Stomach (tissue), 9 donors: ENCODE results near the gene RHO. TPM values are rescaled to one million over a fixed set of nuclear protein-coding genes. Genes with fewer than 3 reads are reported as not detected.

ENCODE experiments used
- DNase-seq, 2 donors: peaks; one replicate each; pipeline versions ENCODE4 v3.0.0 to v3.0.0-alpha.2; 2013 to 2019
- H3K27ac ChIP-seq, 5 donors: fragments of 200-600 bp in 4 of 5; sonication (generic) in 4 of 5; one replicate each; pipeline ENCODE4 v1.5.1; 2013 to 2019; ENCODE audit warnings: mild to moderate bottlenecking in 1 of 5, moderate library complexity in 1 of 5
- H3K27me3 ChIP-seq, 3 donors: fragments of 200-600 bp; sonication (generic); one replicate each; pipeline ENCODE4 v1.5.1; 2017 to 2019; ENCODE audit warnings: mixed run types in 1 of 3
- H3K36me3 ChIP-seq, 4 donors: fragments of 200-600 bp; sonication (generic); 1 replicate in 3 of 4; 2 replicates in 1 of 4; pipeline ENCODE4 v1.5.1; 2016 to 2019
- H3K4me1 ChIP-seq, 4 donors: fragments of 200-600 bp; sonication (generic); one replicate each; pipeline ENCODE4 v1.5.1; 2016 to 2019
- H3K4me3 ChIP-seq, 4 donors: fragments of 200-600 bp; sonication (generic) in 3 of 4; one replicate each; pipeline ENCODE4 v1.5.1; 2016 to 2019; ENCODE audit warnings: mild to moderate bottlenecking in 1 of 4
- H3K9me3 ChIP-seq, 4 donors: fragments of 200-600 bp; sonication (generic); one replicate each; pipeline ENCODE4 v1.5.1; 2016 to 2019
- CTCF ChIP-seq, 7 experiments: fragments of 450-650 bp in 4 of 7; fragments of 200-600 bp in 3 of 7; sonication (generic) in 3 of 7; IDR thresholded peaks; one replicate each; pipeline ENCODE4 v1.5.1; 2016 to 2019; ENCODE audit warnings: antibody characterized with exemption in 7 of 7, control low read depth in 2 of 7, mild to moderate bottlenecking in 1 of 7
- EP300 ChIP-seq: sonication (generic); formaldehyde crosslinking; IDR thresholded peaks from one replicate; pipeline ENCODE4 v1.6.1; 2017; ENCODE audit warnings: antibody characterized with exemption
- POLR2A ChIP-seq, 4 donors: fragments of 450-650 bp; IDR thresholded peaks; one replicate each; pipeline ENCODE4 v1.6.1; 2016; ENCODE audit warnings: antibody characterized with exemption in 4 of 4, control low read depth in 2 of 4, mild to moderate bottlenecking in 1 of 4, moderate library complexity in 1 of 4
- POLR2AphosphoS5 ChIP-seq, 3 donors: sonication (generic); formaldehyde crosslinking; IDR thresholded peaks; one replicate each; pipeline ENCODE4 v1.6.1; 2016; ENCODE audit warnings: antibody characterized with exemption in 3 of 3
- WGBS, 5 donors: extraction: QIAGEN DNeasy Blood & Tissue Kit in 3 of 5; methylation state at CpG; one replicate each; pipeline versions ENCODE4 v1.1.5 to v1.1.7; 2013 to 2018; 5-methylcytosine and 5-hydroxymethylcytosine counted together
- intact Hi-C: fragments of 100-400 bp; cut with DNase I; formaldehyde crosslinking; loops from one replicate; pipeline ENCODE4 v1.15.1; 2023; ENCODE audit warnings: low total_unique reads
- polyA plus RNA-seq, 3 donors: library from polyadenylated mRNA; stranded (reverse); fragments of 200-250 nt; gene quantifications; one replicate each; pipeline ENCODE4 v1.2.3, GENCODE V29; 2013
- total RNA-seq, 5 donors: library from RNA; depleted of rRNA; stranded (reverse); fragments of >200 nt; gene quantifications; one replicate each; pipeline versions ENCODE4 v1.1.0 to v1.2.3, GENCODE V29; 2014 to 2016
- donor health status: healthy with polysubstance abuse.
- donor health status: Bipolar disorder and iron deficiency.
- donor health status: healthy.

Gene RHO
- total and polyA plus RNA-seq, 8 donors: not detected

DNA sequence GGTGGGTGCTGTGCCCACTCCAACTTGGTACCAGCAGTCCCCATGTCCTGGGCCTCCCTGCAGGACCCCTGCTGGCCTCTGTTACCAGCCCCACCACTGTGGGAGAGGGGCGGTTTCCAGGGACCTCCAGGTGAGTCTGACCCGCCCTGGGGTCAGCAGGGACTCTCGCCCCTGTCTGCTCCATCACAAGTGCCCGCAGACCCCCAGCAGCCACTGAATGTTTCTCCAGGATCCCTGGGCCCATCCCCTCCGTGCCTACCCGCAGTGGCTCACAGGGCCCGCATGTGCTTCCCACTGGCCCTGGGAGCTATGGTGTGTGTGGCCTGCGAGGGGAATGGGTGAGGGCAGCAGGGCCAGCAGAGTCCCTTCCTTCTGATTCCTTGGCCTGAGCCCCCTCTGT lies 9.9 kb upstream of the RHO start:
- H3K4me1 ChIP-seq: no peaks in the 10 kb centered on the region
- H3K27me3 ChIP-seq: no peaks in the 10 kb centered on the region
- DNase-seq: no peak
- intact Hi-C loops: no loop called here
- WGBS, 5 donors: 90 to 98% (median 95%) methylated on average over 6 to 8 of the region's 8 CpGs
- H3K36me3 ChIP-seq: peaks cover 14 to 66% (median 56%) of the 10 kb centered on the region in 4 donors
- H3K27ac ChIP-seq: no peak overlapping the region
- no peak overlapping the region for H3K4me3 ChIP-seq
- TF ChIP-seq POLR2A (IDR thresholded peaks at IDR 0.05) (no peak), POLR2AphosphoS5 (IDR thresholded peaks at IDR 0.05) (no peak), CTCF (IDR thresholded peaks at IDR 0.05) (no peak), EP300 (no peak)
- H3K9me3 ChIP-seq: no peaks in the 10 kb centered on the region

- WGBS, 5 donors: 93 to 97% (median 96%) methylated on average over 6 to 10 of the region's 10 CpGs
- Histone ChIP-seq H3K27me3 (no peaks in the 10 kb centered on the region), H3K36me3 (peaks cover 8 to 57% (median 47%) of the 10 kb centered on the region in 4 donors), H3K4me3 (no peak overlapping the region), H3K27ac (no peak overlapping the region), H3K4me1 (no peaks in the 10 kb centered on the region), H3K9me3 (no peaks in the 10 kb centered on the region)
- no peak for DNase-seq
- TF ChIP-seq POLR2AphosphoS5 (IDR thresholded peaks at IDR 0.05) (no peak), EP300 (no peak), POLR2A (IDR thresholded peaks at IDR 0.05) (no peak), CTCF (IDR thresholded peaks at IDR 0.05) (no peak)
- intact Hi-C loops: no loop called here
These were observed 9.0 kb upstream of the RHO start for GRCh38 chr3:129519449-129519848.

GRCh38 chr3:129519896-129520715 lies 8.3 kb upstream of the RHO start:
- TF ChIP-seq CTCF (IDR thresholded peaks at IDR 0.05): no peak
- TF ChIP-seq EP300: no peak
- no peak for TF ChIP-seq POLR2AphosphoS5 (IDR thresholded peaks at IDR 0.05)
- no peak for TF ChIP-seq POLR2A (IDR thresholded peaks at IDR 0.05)
- H3K9me3 ChIP-seq: no peaks in the 10 kb centered on the region
- H3K27ac ChIP-seq: no peak overlapping the region
- no peaks in the 10 kb centered on the region for H3K4me1 ChIP-seq
- H3K4me3 ChIP-seq: no peak overlapping the region
- WGBS, 5 donors: 87 to 94% (median 92%) methylated on average over 12 to 15 of the region's 15 CpGs
- H3K36me3 ChIP-seq: peaks cover 8 to 50% (median 41%) of the 10 kb centered on the region in 4 donors
- no peaks in the 10 kb centered on the region for H3K27me3 ChIP-seq
- DNase-seq: no peak
- intact Hi-C loops: no loop called here

GRCh38 chr3:129520960-129521359 lies 7.5 kb upstream of the RHO start:
- Histone ChIP-seq H3K36me3 (peaks cover 8 to 44% (median 36%) of the 10 kb centered on the region in 4 donors), H3K27me3 (no peaks in the 10 kb centered on the region), H3K27ac (no peak overlapping the region), H3K4me1 (no peaks in the 10 kb centered on the region), H3K4me3 (no peak overlapping the region), H3K9me3 (no peaks in the 10 kb centered on the region)
- intact Hi-C loops: no loop called here
- no peak for DNase-seq
- 76 to 86% (median 79%) methylated on average over 4 of the region's 4 CpGs for WGBS, 5 donors
- TF ChIP-seq CTCF (IDR thresholded peaks at IDR 0.05): no peak
- TF ChIP-seq EP300: no peak
- no peak for TF ChIP-seq POLR2AphosphoS5 (IDR thresholded peaks at IDR 0.05)
- TF ChIP-seq POLR2A (IDR thresholded peaks at IDR 0.05): no peak
